Activated CD4-positive, alpha-beta T cell treated with anti-CD3 and anti-CD28 coated beads, Interleukin-2, amount 10 ng/mL, durations not matched to agents 7 days and 5 days (primary cell): ENCODE results near the gene DCP1A. TPM values are rescaled to one million over a fixed set of nuclear protein-coding genes. Genes with fewer than 3 reads are reported as not detected.
"Not testable (repeated sequence)": the region's sequence is repeated elsewhere in the genome, so short reads cannot be mapped to it uniquely, and the experiment has no call there.

Experiments used
- CTCF ChIA-PET: fragments of 350-600 bp; sonication (Branson Sonifier 250); formaldehyde crosslinking; loops from one replicate; lab custom pipeline; 2021; ENCODE audit warnings: antibody characterized with exemption; lab: Charles Lee
- POLR2A ChIA-PET: fragments of 350-600 bp; sonication (Branson Sonifier 250); formaldehyde crosslinking; loops from one replicate; lab custom pipeline; 2021; ENCODE audit warnings: antibody characterized with exemption; lab: Charles Lee
- DNase-seq: peaks from one replicate; pipeline ENCODE4 v3.0.0-alpha.2; 2020
- H3K27ac Mint-ChIP-seq: one replicate; pipeline ENCODE4 v1.8.0; 2021; ENCODE audit warnings: mild to moderate bottlenecking, moderate library complexity, mixed read lengths
- H3K27me3 Mint-ChIP-seq: one replicate; pipeline ENCODE4 v1.8.0; 2021; ENCODE audit warnings: mixed read lengths
- H3K36me3 Mint-ChIP-seq: one replicate; pipeline ENCODE4 v1.8.0; 2021; ENCODE audit warnings: low read depth, mixed read lengths
- H3K4me1 Mint-ChIP-seq: one replicate; pipeline ENCODE4 v1.8.0; 2021; ENCODE audit warnings: mixed read lengths
- H3K4me3 Mint-ChIP-seq: one replicate; pipeline ENCODE4 v1.8.0; 2021; ENCODE audit warnings: mild to moderate bottlenecking, moderate library complexity, mixed read lengths
- H3K9me3 Mint-ChIP-seq: one replicate; pipeline ENCODE4 v1.8.0; 2021; ENCODE audit warnings: mixed read lengths
- total RNA-seq, 2 experiments: library from RNA; stranded (reverse); gene quantifications; one replicate each; pipeline ENCODE4 v1.2.3, GENCODE V29; 2021

DCP1A gene
- total RNA-seq, 2 experiments from 2014 or later: 27.6 to 30.4 TPM

- CTCF ChIA-PET: interaction anchor here (1.1 kb wide), 1 partner anchor 16 kb away, joined by 3 read pairs; no protein-coding TSS in a partner anchor
- Mint-ChIP-seq H3K36me3 (no peaks in the 10 kb centered on the region), H3K27ac (no peak overlapping the region), H3K4me1 (peaks cover 16% of the 10 kb centered on the region), H3K27me3 (peaks cover 6% of the 10 kb centered on the region), H3K9me3 (no peaks in the 10 kb centered on the region), H3K4me3 (no peak overlapping the region)
- no peak for DNase-seq
- POLR2A ChIA-PET: no interaction called here
Observed at GRCh38 chr3:53353202-53353601, 5.9 kb upstream of the DCP1A start.

GRCh38 chr3:53350652-53351051 is 3.3 kb upstream of the DCP1A start:
- H3K4me3 Mint-ChIP-seq: no peak overlapping the region
- no peaks in the 10 kb centered on the region for H3K9me3 Mint-ChIP-seq
- DNase-seq: peak; percentile 13

GRCh38 chr3:53348118-53348517 is 775 bp upstream of the DCP1A start:
- Mint-ChIP-seq H3K36me3 (peaks cover 12% of the 10 kb centered on the region), H3K4me1 (peaks cover 38% of the 10 kb centered on the region), H3K4me3 (peak overlapping the region; percentile 99), H3K27ac (peak overlapping the region; percentile 100)
- POLR2A ChIA-PET: interaction anchor here (0.6 to 0.7 kb wide), 2 partner anchors 46 to 156 kb away, joined by 3 to 6 read pairs; no protein-coding TSS in a partner anchor
- CTCF ChIA-PET: interaction anchor here (1.4 to 1.8 kb wide), 3 partner anchors 35 to 238 kb away, joined by 4 to 5 read pairs (median 4); no protein-coding TSS in a partner anchor
- H3K27me3 Mint-ChIP-seq, H3K9me3 Mint-ChIP-seq, DNase-seq: not testable (repeated sequence)

More at GRCh38 chr3:53350652-53351051, 3.3 kb upstream of the DCP1A start:
- Mint-ChIP-seq H3K4me1 (peaks cover 33% of the 10 kb centered on the region), H3K27ac (no peak overlapping the region), H3K36me3 (no peaks in the 10 kb centered on the region), H3K27me3 (no peaks in the 10 kb centered on the region)
- CTCF ChIA-PET: interaction anchor here (1.2 kb wide), 1 partner anchor 48 kb away, joined by 5 read pairs; no protein-coding TSS in a partner anchor
- POLR2A ChIA-PET: interaction anchor here (0.6 kb wide), 1 partner anchor 1850 kb away, joined by 4 read pairs; no protein-coding TSS in a partner anchor

- ChIA-PET POLR2A (no interaction called here), CTCF (interaction anchor here (0.6 to 1.4 kb wide), 4 partner anchors 12 to 1862 kb away, joined by 4 read pairs; no protein-coding TSS in a partner anchor)
- DNase-seq: no peak
- H3K4me3 Mint-ChIP-seq: peak overlapping the region; percentile 99
- H3K36me3 Mint-ChIP-seq: peaks cover 20% of the 10 kb centered on the region
- H3K27ac Mint-ChIP-seq: peak overlapping the region; percentile 100
- no peaks in the 10 kb centered on the region for H3K9me3 Mint-ChIP-seq
- H3K4me1 Mint-ChIP-seq: peaks cover 38% of the 10 kb centered on the region
- no peaks in the 10 kb centered on the region for H3K27me3 Mint-ChIP-seq
Observed at GRCh38 chr3:53346922-53347260, 452 bp downstream of the DCP1A start.

GRCh38 chr3:53346514-53346913 is 829 bp downstream of the DCP1A start:
- Mint-ChIP-seq H3K9me3 (no peaks in the 10 kb centered on the region), H3K36me3 (peaks cover 22% of the 10 kb centered on the region), H3K4me3 (peak overlapping the region; percentile 99), H3K27me3 (no peaks in the 10 kb centered on the region), H3K4me1 (peaks cover 38% of the 10 kb centered on the region), H3K27ac (peak overlapping the region; percentile 100)
- ChIA-PET CTCF (interaction anchor here (0.6 to 1.4 kb wide), 3 partner anchors 11 to 1862 kb away, joined by 4 read pairs; no protein-coding TSS in a partner anchor), POLR2A (no interaction called here)
- DNase-seq: peak; percentile 9

- ChIA-PET POLR2A (no interaction called here), CTCF (no interaction called here)
- H3K27ac Mint-ChIP-seq: no peak overlapping the region
Observed at GRCh38 chr3:53342353-53342752, 5.0 kb downstream of the DCP1A start.

GRCh38 chr3:53337167-53337940 is 10.0 kb downstream of the DCP1A start:
- DNase-seq: no peak
- ChIA-PET CTCF (interaction anchor here (0.8 kb wide), 1 partner anchor 15 kb away, joined by 3 read pairs; no protein-coding TSS in a partner anchor), POLR2A (no interaction called here)
- Mint-ChIP-seq H3K4me3 (no peak overlapping the region), H3K27ac (no peak overlapping the region), H3K9me3 (no peaks in the 10 kb centered on the region), H3K27me3 (no peaks in the 10 kb centered on the region), H3K4me1 (peaks cover 4% of the 10 kb centered on the region), H3K36me3 (peaks cover 38% of the 10 kb centered on the region)

More at GRCh38 chr3:53342353-53342752, 5.0 kb downstream of the DCP1A start:
- Mint-ChIP-seq H3K4me1 (peaks cover 29% of the 10 kb centered on the region), H3K36me3 (peaks cover 43% of the 10 kb centered on the region), H3K9me3 (no peaks in the 10 kb centered on the region), H3K27me3 (no peaks in the 10 kb centered on the region), H3K4me3 (no peak overlapping the region)
- DNase-seq: no peak

GRCh38 chr3:53334742-53335141 is 12.6 kb downstream of the DCP1A start:
- H3K27me3 Mint-ChIP-seq: no peaks in the 10 kb centered on the region
- CTCF ChIA-PET: interaction anchor here (0.6 to 1.2 kb wide), 3 partner anchors 12 to 130 kb away, joined by 3 to 4 read pairs (median 3); no protein-coding TSS in a partner anchor

GRCh38 chr3:53331871-53332270 is 15.5 kb downstream of the DCP1A start:
- Mint-ChIP-seq H3K27ac (no peak overlapping the region), H3K9me3 (no peaks in the 10 kb centered on the region), H3K4me1 (peaks cover 2% of the 10 kb centered on the region), H3K27me3 (no peaks in the 10 kb centered on the region), H3K36me3 (peaks cover 22% of the 10 kb centered on the region), H3K4me3 (no peak overlapping the region)
- ChIA-PET CTCF (no interaction called here), POLR2A (no interaction called here)
- DNase-seq: no peak

More at GRCh38 chr3:53334742-53335141, 12.6 kb downstream of the DCP1A start:
- Mint-ChIP-seq H3K27ac (no peak overlapping the region), H3K36me3 (peaks cover 30% of the 10 kb centered on the region), H3K9me3 (no peaks in the 10 kb centered on the region), H3K4me3 (no peak overlapping the region), H3K4me1 (peaks cover 6% of the 10 kb centered on the region)
- no peak for DNase-seq
- POLR2A ChIA-PET: interaction anchor here (0.6 kb wide), 1 partner anchor 235 kb away, joined by 3 read pairs; no protein-coding TSS in a partner anchor

- peaks cover 8% of the 10 kb centered on the region for H3K4me1 Mint-ChIP-seq
- no peak overlapping the region for H3K4me3 Mint-ChIP-seq
- ChIA-PET CTCF (no interaction called here), POLR2A (no interaction called here)
- H3K9me3 Mint-ChIP-seq: no peaks in the 10 kb centered on the region
- DNase-seq: no peak
- H3K36me3 Mint-ChIP-seq: peaks cover 22% of the 10 kb centered on the region
- H3K27ac Mint-ChIP-seq: no peak overlapping the region
- no peaks in the 10 kb centered on the region for H3K27me3 Mint-ChIP-seq
Observed at GRCh38 chr3:53329897-53330296, 17.4 kb downstream of the DCP1A start.

- no peak for DNase-seq
- CTCF ChIA-PET: no interaction called here
- POLR2A ChIA-PET: no interaction called here
- H3K4me1 Mint-ChIP-seq: peaks cover 8% of the 10 kb centered on the region
- H3K4me3 Mint-ChIP-seq: no peak overlapping the region
- H3K27me3 Mint-ChIP-seq: no peaks in the 10 kb centered on the region
- peaks cover 15% of the 10 kb centered on the region for H3K36me3 Mint-ChIP-seq
- no peaks in the 10 kb centered on the region for H3K9me3 Mint-ChIP-seq
- H3K27ac Mint-ChIP-seq: no peak overlapping the region
Observed at GRCh38 chr3:53328746-53329145, 18.6 kb downstream of the DCP1A start.

GRCh38 chr3:53327986-53328385 is 19.4 kb downstream of the DCP1A start:
- H3K27ac Mint-ChIP-seq, POLR2A ChIA-PET, H3K27me3 Mint-ChIP-seq, H3K9me3 Mint-ChIP-seq, H3K4me3 Mint-ChIP-seq, H3K4me1 Mint-ChIP-seq, DNase-seq: not testable (repeated sequence)
- H3K36me3 Mint-ChIP-seq: peaks cover 16% of the 10 kb centered on the region
- CTCF ChIA-PET: interaction anchor here (0.7 to 0.9 kb wide), 2 partner anchors 95 to 201 kb away, joined by 3 read pairs; no protein-coding TSS in a partner anchor

- Mint-ChIP-seq H3K27ac (no peak overlapping the region), H3K4me3 (no peak overlapping the region), H3K27me3 (no peaks in the 10 kb centered on the region), H3K4me1 (peaks cover 6% of the 10 kb centered on the region), H3K9me3 (no peaks in the 10 kb centered on the region), H3K36me3 (peaks cover 17% of the 10 kb centered on the region)
- CTCF ChIA-PET: interaction anchor here (0.5 kb wide), 1 partner anchor 20 kb away, joined by 5 read pairs; no protein-coding TSS in a partner anchor
- DNase-seq: no peak
- POLR2A ChIA-PET: no interaction called here
Observed at GRCh38 chr3:53324105-53324504, 23.2 kb downstream of the DCP1A start.
